ENCODE measurements around the gene TANGO6. TPM values are rescaled to one million over a fixed set of nuclear protein-coding genes. Genes with fewer than 3 reads are reported as not detected.

Gene TANGO6
- total RNA-seq, 2 donors from 2014 or later: 6.4 to 10.9 TPM

GRCh38 chr16:68992521-68992920 lies 149.2 kb downstream of the TANGO6 start:
- no peak overlapping the region for H3K27ac ChIP-seq
- no peak overlapping the region for H3K4me3 ChIP-seq
- DNase-seq (ENCODE audit: low spot score): no peak
- H3K27me3 ChIP-seq: no peaks in the 10 kb centered on the region
- TF ChIP-seq, protein P1, sequence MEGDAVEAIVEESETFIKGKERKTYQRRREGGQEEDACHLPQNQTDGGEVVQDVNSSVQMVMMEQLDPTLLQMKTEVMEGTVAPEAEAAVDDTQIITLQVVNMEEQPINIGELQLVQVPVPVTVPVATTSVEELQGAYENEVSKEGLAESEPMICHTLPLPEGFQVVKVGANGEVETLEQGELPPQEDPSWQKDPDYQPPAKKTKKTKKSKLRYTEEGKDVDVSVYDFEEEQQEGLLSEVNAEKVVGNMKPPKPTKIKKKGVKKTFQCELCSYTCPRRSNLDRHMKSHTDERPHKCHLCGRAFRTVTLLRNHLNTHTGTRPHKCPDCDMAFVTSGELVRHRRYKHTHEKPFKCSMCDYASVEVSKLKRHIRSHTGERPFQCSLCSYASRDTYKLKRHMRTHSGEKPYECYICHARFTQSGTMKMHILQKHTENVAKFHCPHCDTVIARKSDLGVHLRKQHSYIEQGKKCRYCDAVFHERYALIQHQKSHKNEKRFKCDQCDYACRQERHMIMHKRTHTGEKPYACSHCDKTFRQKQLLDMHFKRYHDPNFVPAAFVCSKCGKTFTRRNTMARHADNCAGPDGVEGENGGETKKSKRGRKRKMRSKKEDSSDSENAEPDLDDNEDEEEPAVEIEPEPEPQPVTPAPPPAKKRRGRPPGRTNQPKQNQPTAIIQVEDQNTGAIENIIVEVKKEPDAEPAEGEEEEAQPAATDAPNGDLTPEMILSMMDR (IDR thresholded peaks at IDR 0.05): no peak
- no peaks in the 10 kb centered on the region for H3K9me3 ChIP-seq
- H3K4me1 ChIP-seq: no peaks in the 10 kb centered on the region
- H3K36me3 ChIP-seq: no peaks in the 10 kb centered on the region

- no peak for DNase-seq (ENCODE audit: low spot score)
- Histone ChIP-seq H3K9me3 (no peaks in the 10 kb centered on the region), H3K36me3 (no peaks in the 10 kb centered on the region), H3K27me3 (no peaks in the 10 kb centered on the region), H3K27ac (no peak overlapping the region), H3K4me1 (no peaks in the 10 kb centered on the region), H3K4me3 (no peak overlapping the region)
- TF ChIP-seq, protein P1 (IDR thresholded peaks at IDR 0.05): no peak
Measured at GRCh38 chr16:68993456-68993855, 150.1 kb downstream of the TANGO6 start.

DNA sequence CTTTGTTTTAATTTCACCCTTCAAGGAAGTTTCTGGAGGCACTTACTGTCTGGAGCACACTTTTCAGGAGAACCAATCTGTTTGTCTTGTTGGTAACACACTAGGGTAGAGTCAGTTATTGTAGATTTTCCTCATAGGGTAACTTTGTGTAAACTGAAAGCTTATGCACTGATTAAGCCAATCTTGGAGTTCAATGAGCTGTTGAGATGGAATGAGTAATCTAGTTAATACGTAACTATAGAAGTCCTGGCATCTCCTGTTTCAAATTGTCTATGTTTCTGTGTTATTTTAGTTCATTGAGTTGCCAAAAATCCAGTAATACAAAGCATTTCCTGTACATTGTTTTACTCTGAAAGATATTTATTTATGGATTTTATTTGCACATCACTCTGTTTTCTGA lies 150.6 kb downstream of the TANGO6 start:
- TF ChIP-seq, protein P1 (IDR thresholded peaks at IDR 0.05): no peak

GRCh38 chr16:68994324-68994723 lies 151.0 kb downstream of the TANGO6 start:
- no peak for DNase-seq (ENCODE audit: low spot score)
- Histone ChIP-seq H3K27me3 (no peaks in the 10 kb centered on the region), H3K9me3 (no peaks in the 10 kb centered on the region), H3K4me3 (no peak overlapping the region), H3K27ac (no peak overlapping the region), H3K36me3 (no peaks in the 10 kb centered on the region), H3K4me1 (no peaks in the 10 kb centered on the region)
- TF ChIP-seq, protein P1 (IDR thresholded peaks at IDR 0.05): no peak

More for the DNA sequence above, 150.6 kb downstream of the TANGO6 start:
- no peaks in the 10 kb centered on the region for H3K4me1 ChIP-seq
- DNase-seq (ENCODE audit: low spot score): no peak
- H3K27me3 ChIP-seq: no peaks in the 10 kb centered on the region
- H3K9me3 ChIP-seq: no peaks in the 10 kb centered on the region
- H3K4me3 ChIP-seq: no peak overlapping the region
- no peak overlapping the region for H3K27ac ChIP-seq
- H3K36me3 ChIP-seq: no peaks in the 10 kb centered on the region

- no peaks in the 10 kb centered on the region for H3K36me3 ChIP-seq
- H3K4me3 ChIP-seq: no peak overlapping the region
- DNase-seq (ENCODE audit: low spot score): no peak
- H3K27ac ChIP-seq: no peak overlapping the region
- no peaks in the 10 kb centered on the region for H3K9me3 ChIP-seq
- TF ChIP-seq, protein P1 (IDR thresholded peaks at IDR 0.05): peak in 1 of 2 donors; percentile 24
- no peaks in the 10 kb centered on the region for H3K27me3 ChIP-seq
- no peaks in the 10 kb centered on the region for H3K4me1 ChIP-seq
Measured at GRCh38 chr16:68995011-68995504, 151.7 kb downstream of the TANGO6 start.

DNA sequence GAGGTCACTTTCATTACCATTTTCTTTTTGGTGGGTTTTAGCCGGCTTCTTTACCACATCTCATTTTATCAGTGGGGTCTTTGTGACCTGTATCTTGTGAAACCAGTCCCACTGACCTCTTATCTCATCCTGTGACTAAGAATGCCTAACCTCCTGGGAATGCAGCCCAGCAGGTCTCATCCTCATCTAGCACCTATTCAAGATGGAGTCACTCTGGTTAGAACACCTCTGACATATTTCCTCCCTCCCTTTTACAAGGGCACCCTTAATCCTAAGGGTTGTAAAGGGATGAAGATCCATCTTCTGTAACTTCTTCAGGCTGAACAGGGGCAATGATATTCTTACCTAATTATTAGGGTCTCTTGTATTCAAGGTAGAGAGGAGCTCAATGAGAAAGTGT lies 154.2 kb downstream of the TANGO6 start:
- TF ChIP-seq, protein P1 (IDR thresholded peaks at IDR 0.05): no peak
- no peak overlapping the region for H3K4me3 ChIP-seq
- no peak for DNase-seq (ENCODE audit: low spot score)
- no peaks in the 10 kb centered on the region for H3K9me3 ChIP-seq
- no peaks in the 10 kb centered on the region for H3K36me3 ChIP-seq
- no peak overlapping the region for H3K27ac ChIP-seq
- H3K27me3 ChIP-seq: no peaks in the 10 kb centered on the region
- no peaks in the 10 kb centered on the region for H3K4me1 ChIP-seq

All from right atrium auricular region (tissue), 2 donors.